HCT116 (cell line): ENCODE results near the gene LRRC10. TPM values are rescaled to one million over a fixed set of nuclear protein-coding genes. Genes with fewer than 3 reads are reported as not detected.

Experiments used
- ATAC-seq: fragments of 200-7000 bp; cut with Tn5 transposase; 2 replicates; pipeline ENCODE4 v1.9.1; 2020; ENCODE audit warnings: mild to moderate bottlenecking, moderate library complexity
- Bru-seq: library from RNA; stranded (reverse); fragments of 400-500 nt; gene quantifications from one replicate; lab custom pipeline; 2021; lab: Mats Ljungman, UMichigan
- BruChase-seq, 2 experiments: library from RNA; stranded (reverse); fragments of 400-500 nt; gene quantifications; one replicate each; lab custom pipeline; 2021; lab: Mats Ljungman, UMichigan
- BruUV-seq: library from RNA; stranded (reverse); fragments of 400-500 nt; replicated peaks from 2 replicates; lab custom pipeline; 2021; lab: Mats Ljungman, UMichigan
- CTCF ChIA-PET: fragments of 300-600 bp; sonication (Branson Sonifier 250); formaldehyde crosslinking; loops from one replicate; lab custom pipeline; 2021; ENCODE audit warnings: antibody characterized with exemption; lab: Charles Lee
- POLR2A ChIA-PET: fragments of 300-600, 350-600 bp; sonication (Branson Sonifier 250); formaldehyde crosslinking; loops from one replicate; lab custom pipeline; 2021; ENCODE audit warnings: antibody characterized with exemption; lab: Charles Lee
- RAD21 ChIA-PET, 2 experiments: fragments of 300-600 bp; sonication (Branson Sonifier 250); formaldehyde crosslinking; loops; one replicate each; lab custom pipeline; 2023; ENCODE audit warnings: low total read pairs in 2 of 2; ENCODE audit not compliant: uncharacterized antibody in 2 of 2, unreplicated experiment in 2 of 2, low non-redundant PET in 1 of 2; lab: Charles Lee
- DNase-seq: peaks from one replicate; pipeline ENCODE4 v3.0.0-alpha.2; 2010; ENCODE audit warnings: low read depth, low spot score
- H2AFZ ChIP-seq: fragments of 200-600 bp; shearing (Covaris generic), sonication (generic); 2 replicates; pipeline ENCODE4 v1.6.1; 2017; ENCODE audit warnings: low read depth, mixed run types, mixed read lengths, antibody characterized with exemption, low read length; ENCODE audit not compliant: poor library complexity, severe bottlenecking
- H3K27ac ChIP-seq: 2 replicates; pipeline ENCODE4 v1.5.1; 2012; ENCODE audit warnings: low read depth, low read length
- H3K27me3 ChIP-seq: fragments of 200-600 bp; sonication (generic); 2 replicates; pipeline ENCODE4 v1.6.1; 2016; ENCODE audit warnings: mixed run types, low read length, mixed read lengths; ENCODE audit not compliant: insufficient read depth
- H3K36me3 ChIP-seq, 2 experiments: fragments of 200-500 bp in 1 of 2; fragments of 200-600 bp in 1 of 2; sonication (Bioruptor generic) in 1 of 2; sonication (generic) in 1 of 2; 2 replicates each; pipeline versions ENCODE4 v1.5.1 to v1.6.1; 2014 to 2016; ENCODE audit warnings: low read length in 2 of 2, inconsistent platforms in 1 of 2, mixed read lengths in 1 of 2, mixed run types in 1 of 2; ENCODE audit not compliant: insufficient read depth in 2 of 2, control insufficient read depth in 1 of 2
- H3K4me1 ChIP-seq, 2 experiments: fragments of 200-600 bp in 1 of 2; sonication (generic) in 1 of 2; 2 replicates each; pipeline versions ENCODE4 v1.5.1 to v1.6.1; 2012 to 2017; ENCODE audit warnings: low read length in 2 of 2, inconsistent platforms in 1 of 2, mild to moderate bottlenecking in 1 of 2, mixed read lengths in 1 of 2, mixed run types in 1 of 2, moderate library complexity in 1 of 2; ENCODE audit not compliant: insufficient read depth in 2 of 2, control insufficient read depth in 1 of 2
- H3K4me2 ChIP-seq: fragments of 200-600 bp; sonication (generic); 2 replicates; pipeline ENCODE4 v1.6.1; 2017; ENCODE audit warnings: mixed run types, low read length, mixed read lengths
- H3K4me3 ChIP-seq, 2 experiments: fragments of 200-600 bp in 1 of 2; sonication (generic) in 1 of 2; replicated peaks in 1 of 2; 2 replicates each; pipeline ENCODE4 v1.5.1; 2011 to 2016; ENCODE audit warnings: low read length in 2 of 2, control low read depth in 1 of 2, low read depth in 1 of 2, mild to moderate bottlenecking in 1 of 2, mixed read lengths in 1 of 2, mixed run types in 1 of 2
- H3K79me2 ChIP-seq: fragments of 200-600 bp; sonication (generic); 2 replicates; pipeline ENCODE4 v1.6.1; 2017; ENCODE audit warnings: mild to moderate bottlenecking, mixed run types, low read length, moderate library complexity, mixed read lengths; ENCODE audit not compliant: insufficient read depth
- H3K9ac ChIP-seq: fragments of 200-600 bp; sonication (generic); 2 replicates; pipeline ENCODE4 v1.6.1; 2016; ENCODE audit warnings: low read length, mixed read lengths
- H3K9me2 ChIP-seq: fragments of 200-600 bp; sonication (generic), shearing (Covaris generic); 2 replicates; pipeline ENCODE4 v1.6.1; 2017; ENCODE audit warnings: mixed run types, mild to moderate bottlenecking, moderate library complexity; ENCODE audit not compliant: insufficient read depth
- H3K9me3 ChIP-seq, 2 experiments: fragments of 200-500 bp in 1 of 2; fragments of 200-600 bp in 1 of 2; sonication (Bioruptor generic) in 1 of 2; sonication (generic) in 1 of 2; 2 replicates each; pipeline ENCODE4 v1.6.1; 2014 to 2017; ENCODE audit warnings: low read length in 2 of 2, mixed read lengths in 2 of 2, inconsistent platforms in 1 of 2, low read depth in 1 of 2, mild to moderate bottlenecking in 1 of 2, mixed run types in 1 of 2, moderate library complexity in 1 of 2; ENCODE audit not compliant: control insufficient read depth in 1 of 2, insufficient read depth in 1 of 2
- H4K20me1 ChIP-seq: fragments of 200-600 bp; sonication (generic), shearing (Covaris generic); 2 replicates; pipeline ENCODE4 v1.6.1; 2017; ENCODE audit warnings: mixed run types, mild to moderate bottlenecking, moderate library complexity; ENCODE audit not compliant: insufficient read depth
- CBX3 ChIP-seq: IDR thresholded peaks from 2 replicates; pipeline ENCODE4 v1.6.1; 2012; ENCODE audit warnings: low read depth
- CEBPB ChIP-seq: IDR thresholded peaks from 2 replicates; pipeline ENCODE4 v1.6.1; 2012; ENCODE audit warnings: low read depth
- EGR1 ChIP-seq: IDR thresholded peaks from 2 replicates; pipeline ENCODE4 v1.6.1; 2012; ENCODE audit warnings: low read depth
- ELF1 ChIP-seq: IDR thresholded peaks from 2 replicates; pipeline ENCODE4 v1.6.1; 2012; ENCODE audit warnings: low read depth, borderline replicate concordance
- EZH2 ChIP-seq: fragments of 200-600 bp; sonication (generic); IDR thresholded peaks from 2 replicates; pipeline ENCODE4 v1.6.1; 2017; ENCODE audit warnings: antibody characterized with exemption, mixed run types
- EZH2phosphoT487 ChIP-seq: fragments of 200-600 bp; IDR thresholded peaks from 2 replicates; pipeline ENCODE4 v1.6.1; 2018; ENCODE audit warnings: antibody characterized with exemption, borderline replicate concordance
- FOSL1 ChIP-seq: IDR thresholded peaks from 2 replicates; pipeline ENCODE4 v1.6.1; 2012; ENCODE audit warnings: low read depth
- POLR2A ChIP-seq: IDR thresholded peaks from 2 replicates; pipeline ENCODE4 v1.7.0; 2011; ENCODE audit warnings: borderline replicate concordance; ENCODE audit not compliant: insufficient read depth, insufficient read length; ENCODE audit errors: extremely low read depth
- POLR2AphosphoS5 ChIP-seq: IDR thresholded peaks from 2 replicates; pipeline ENCODE4 v1.6.1; 2011; ENCODE audit warnings: mild to moderate bottlenecking, low read depth, low read length, moderate library complexity
- RAD21 ChIP-seq: IDR thresholded peaks from 2 replicates; pipeline ENCODE4 v1.6.1; 2012; ENCODE audit warnings: low read depth, mild to moderate bottlenecking
- SRF ChIP-seq: IDR thresholded peaks from 2 replicates; pipeline ENCODE4 v1.6.1; 2012; ENCODE audit warnings: low read depth
- TCF7L2 ChIP-seq: IDR thresholded peaks from 2 replicates; pipeline ENCODE4 v1.7.0; 2011; ENCODE audit warnings: borderline replicate concordance, inconsistent platforms; ENCODE audit not compliant: insufficient read depth, insufficient read length; ENCODE audit errors: extremely low read depth
- YY1 ChIP-seq: IDR thresholded peaks from 2 replicates; pipeline ENCODE4 v1.6.1; 2011; ENCODE audit warnings: low read length, low read depth, moderate library complexity, mild to moderate bottlenecking; ENCODE audit not compliant: insufficient replicate concordance; ENCODE audit errors: extremely low read depth
- ZNF274 ChIP-seq: fragments of 200-500 bp; sonication (Bioruptor generic); IDR thresholded peaks from 2 replicates; pipeline ENCODE4 v1.6.1; 2014; ENCODE audit warnings: mild to moderate bottlenecking, low read depth, low read length, inconsistent platforms
- intact Hi-C: fragments of 100-400 bp; cut with micrococcal nuclease; formaldehyde crosslinking; loops from 2 replicates; pipeline ENCODE4 v1.10.0; 2022
- long read RNA-seq: library from polyadenylated mRNA; unstranded; transcript quantifications from one replicate; pipeline ENCODE4 v2.0.0, GENCODE V29; 2021; ENCODE audit not compliant: unreplicated experiment
- polyA plus RNA-seq: library from polyadenylated mRNA; unstranded; fragments of >200 nt; gene quantifications from 2 replicates; pipeline ENCODE4 v1.2.1, GENCODE V29; 2012; ENCODE audit warnings: missing spikeins
- total RNA-seq: library from RNA; stranded (reverse); gene quantifications from one replicate; pipeline ENCODE4 v1.2.1, GENCODE V29; 2021; ENCODE audit not compliant: unreplicated experiment
- TF ChIP-seq, protein P1 (sequence below): IDR thresholded peaks from 2 replicates; pipeline ENCODE4 v1.6.1; 2011; ENCODE audit warnings: mild to moderate bottlenecking, low read length, moderate library complexity; ENCODE audit not compliant: insufficient replicate concordance; ENCODE audit errors: extremely low read depth

Gene LRRC10, protein sequence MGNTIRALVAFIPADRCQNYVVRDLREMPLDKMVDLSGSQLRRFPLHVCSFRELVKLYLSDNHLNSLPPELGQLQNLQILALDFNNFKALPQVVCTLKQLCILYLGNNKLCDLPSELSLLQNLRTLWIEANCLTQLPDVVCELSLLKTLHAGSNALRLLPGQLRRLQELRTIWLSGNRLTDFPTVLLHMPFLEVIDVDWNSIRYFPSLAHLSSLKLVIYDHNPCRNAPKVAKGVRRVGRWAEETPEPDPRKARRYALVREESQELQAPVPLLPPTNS
- total RNA-seq (not detected), Bru-seq, nascent RNA (not detected), BruChase-seq, experiment 1, labeled RNA remaining after a 6-hour chase (not detected), BruChase-seq, experiment 2, labeled RNA remaining after a 2-hour chase (not detected)
- not detected in 2 replicates for polyA plus RNA-seq
- long read RNA-seq: 0 reads

DNA sequence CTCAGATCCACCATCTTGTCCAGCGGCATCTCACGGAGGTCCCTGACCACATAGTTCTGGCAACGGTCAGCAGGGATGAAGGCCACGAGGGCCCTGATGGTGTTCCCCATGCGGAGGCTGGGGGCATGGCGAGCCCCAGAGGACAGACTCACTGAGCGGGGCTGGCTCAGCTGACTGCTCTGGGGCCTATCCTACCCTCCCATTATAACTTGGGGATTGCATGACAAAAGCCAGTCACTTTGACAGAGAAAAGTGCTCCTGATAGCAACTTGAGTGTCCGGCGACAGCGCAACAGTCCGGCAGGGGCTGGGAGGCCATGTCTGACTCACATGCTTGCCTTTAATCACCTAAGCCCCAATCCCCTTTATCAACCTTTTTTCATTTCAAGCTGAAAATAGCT lies at the start of gene LRRC10:
LRRC10 (minus strand) TSS at position 179 of the 400 bp plus-strand sequence; CDS start at position 110, 69 bp downstream.
- Histone ChIP-seq H4K20me1 (no peaks in the 10 kb centered on the region), H3K79me2 (no peaks in the 10 kb centered on the region), H3K36me3 (no peaks in the 10 kb centered on the region), H2AFZ (no peak within 1 kb of the TSS), H3K9ac (no peak within 1 kb of the TSS), H3K9me2 (no peaks in the 10 kb centered on the region)
- no peak for ATAC-seq
- BruUV-seq: no TSS peak
- no peak for DNase-seq
- TF ChIP-seq TCF7L2 (no peak), EZH2phosphoT487 (no peak), EZH2 (no peak), POLR2AphosphoS5 (no peak), EGR1 (no peak), CEBPB (no peak), YY1 (no peak), ZNF274 (no peak), ELF1 (no peak), POLR2A (no peak), RAD21 (no peak), CBX3 (no peak), FOSL1 (no peak), SRF (no peak)
- TF ChIP-seq, protein P1, sequence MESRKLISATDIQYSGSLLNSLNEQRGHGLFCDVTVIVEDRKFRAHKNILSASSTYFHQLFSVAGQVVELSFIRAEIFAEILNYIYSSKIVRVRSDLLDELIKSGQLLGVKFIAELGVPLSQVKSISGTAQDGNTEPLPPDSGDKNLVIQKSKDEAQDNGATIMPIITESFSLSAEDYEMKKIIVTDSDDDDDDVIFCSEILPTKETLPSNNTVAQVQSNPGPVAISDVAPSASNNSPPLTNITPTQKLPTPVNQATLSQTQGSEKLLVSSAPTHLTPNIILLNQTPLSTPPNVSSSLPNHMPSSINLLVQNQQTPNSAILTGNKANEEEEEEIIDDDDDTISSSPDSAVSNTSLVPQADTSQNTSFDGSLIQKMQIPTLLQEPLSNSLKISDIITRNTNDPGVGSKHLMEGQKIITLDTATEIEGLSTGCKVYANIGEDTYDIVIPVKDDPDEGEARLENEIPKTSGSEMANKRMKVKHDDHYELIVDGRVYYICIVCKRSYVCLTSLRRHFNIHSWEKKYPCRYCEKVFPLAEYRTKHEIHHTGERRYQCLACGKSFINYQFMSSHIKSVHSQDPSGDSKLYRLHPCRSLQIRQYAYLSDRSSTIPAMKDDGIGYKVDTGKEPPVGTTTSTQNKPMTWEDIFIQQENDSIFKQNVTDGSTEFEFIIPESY: no peak
- TF ChIP-seq, all 23 proteins: peak for 0
- H3K4me2 ChIP-seq: no peak within 1 kb of the TSS
- no peaks in the 10 kb centered on the region for H3K9me3 ChIP-seq
- POLR2A ChIA-PET: no interaction called here
- H3K4me3 ChIP-seq: no peak within 1 kb of the TSS
- peaks cover 22% of the 10 kb centered on the region for H3K27me3 ChIP-seq
- RAD21 ChIA-PET: no interaction called here
- H3K27ac ChIP-seq: no peak within 1 kb of the TSS
- CTCF ChIA-PET: no interaction called here
- H3K4me1 ChIP-seq: no peaks in the 10 kb centered on the region
- intact Hi-C loops: no loop called here
